Measurements from ENCODE around the gene IGSF3.

IGSF3 gene

GRCh38 chr1:116699605-116700004 lies 32.1 kb upstream of the IGSF3 start:
- Histone ChIP-seq H3K27me3 (ENCODE audit: insufficient read depth, low read depth) (no peaks in the 10 kb centered on the region), H3K4me3 (IDR thresholded peaks at IDR 0.05; ENCODE audit: insufficient read depth, low read depth, low read length) (no peak overlapping the region), H3K36me3 (ENCODE audit: insufficient read depth) (no peaks in the 10 kb centered on the region), H3K9ac (no peak overlapping the region), H3K4me1 (ENCODE audit: low read depth, poor library complexity, severe bottlenecking) (no peaks in the 10 kb centered on the region), H3K27ac (no peak overlapping the region), H2AFZ (ENCODE audit: low read depth) (no peak overlapping the region), H3K79me2 (ENCODE audit: insufficient read depth, low read depth) (no peaks in the 10 kb centered on the region), H4K20me1 (ENCODE audit: insufficient read depth) (no peaks in the 10 kb centered on the region), H3K4me2 (no peak overlapping the region)
- TF ChIP-seq CTCF (conservative IDR thresholded peaks at IDR 0.05; ENCODE audit: low read depth, low read length): no peak

GRCh38 chr1:116698244-116698595 lies 30.7 kb upstream of the IGSF3 start:
- no peaks in the 10 kb centered on the region for H3K79me2 ChIP-seq (ENCODE audit: insufficient read depth, low read depth)

GRCh38 chr1:116697548-116698243 lies 30.2 kb upstream of the IGSF3 start:
- H3K27ac ChIP-seq: no peak overlapping the region
- H3K4me1 ChIP-seq (ENCODE audit: low read depth, poor library complexity, severe bottlenecking): no peaks in the 10 kb centered on the region
- no peaks in the 10 kb centered on the region for H4K20me1 ChIP-seq (ENCODE audit: insufficient read depth)
- H3K9ac ChIP-seq: no peak overlapping the region
- H3K4me3 ChIP-seq (IDR thresholded peaks at IDR 0.05; ENCODE audit: insufficient read depth, low read depth, low read length): no peak overlapping the region
- H2AFZ ChIP-seq (ENCODE audit: low read depth): no peak overlapping the region
- TF ChIP-seq CTCF (conservative IDR thresholded peaks at IDR 0.05; ENCODE audit: low read depth, low read length): no peak
- H3K4me2 ChIP-seq: no peak overlapping the region
- no peaks in the 10 kb centered on the region for H3K27me3 ChIP-seq (ENCODE audit: insufficient read depth, low read depth)
- H3K36me3 ChIP-seq (ENCODE audit: insufficient read depth): no peaks in the 10 kb centered on the region
- no peaks in the 10 kb centered on the region for H3K79me2 ChIP-seq (ENCODE audit: insufficient read depth, low read depth)

More at GRCh38 chr1:116698244-116698595, 30.7 kb upstream of the IGSF3 start:
- no peak overlapping the region for H3K4me2 ChIP-seq
- no peaks in the 10 kb centered on the region for H3K36me3 ChIP-seq (ENCODE audit: insufficient read depth)
- H3K9ac ChIP-seq: no peak overlapping the region
- H3K4me3 ChIP-seq (IDR thresholded peaks at IDR 0.05; ENCODE audit: insufficient read depth, low read depth, low read length): no peak overlapping the region
- no peak overlapping the region for H2AFZ ChIP-seq (ENCODE audit: low read depth)
- no peak overlapping the region for H3K27ac ChIP-seq
- no peaks in the 10 kb centered on the region for H4K20me1 ChIP-seq (ENCODE audit: insufficient read depth)
- TF ChIP-seq CTCF (conservative IDR thresholded peaks at IDR 0.05; ENCODE audit: low read depth, low read length): no peak
- H3K4me1 ChIP-seq (ENCODE audit: low read depth, poor library complexity, severe bottlenecking): no peaks in the 10 kb centered on the region
- no peaks in the 10 kb centered on the region for H3K27me3 ChIP-seq (ENCODE audit: insufficient read depth, low read depth)

- no peak for TF ChIP-seq CTCF (conservative IDR thresholded peaks at IDR 0.05; ENCODE audit: low read depth, low read length)
- Histone ChIP-seq H3K4me2 (no peak overlapping the region), H3K36me3 (ENCODE audit: insufficient read depth) (no peaks in the 10 kb centered on the region), H3K27ac (no peak overlapping the region), H3K27me3 (ENCODE audit: insufficient read depth, low read depth) (no peaks in the 10 kb centered on the region), H2AFZ (ENCODE audit: low read depth) (no peak overlapping the region), H3K79me2 (ENCODE audit: insufficient read depth, low read depth) (no peaks in the 10 kb centered on the region), H3K4me3 (IDR thresholded peaks at IDR 0.05; ENCODE audit: insufficient read depth, low read depth, low read length) (no peak overlapping the region), H4K20me1 (ENCODE audit: insufficient read depth) (no peaks in the 10 kb centered on the region), H3K9ac (no peak overlapping the region), H3K4me1 (ENCODE audit: low read depth, poor library complexity, severe bottlenecking) (no peaks in the 10 kb centered on the region)
These were observed 27.0 kb upstream of the IGSF3 start for GRCh38 chr1:116694524-116694923.

Measured in KMS-11 (cell line).